Activated CD8-positive, alpha-beta memory T cell treated with anti-CD3 and anti-CD28 coated beads, Interleukin-2, amount 50 U/mL, for 4 hours (primary cell): ENCODE results near the gene PAX5.

ENCODE experiments used
- DNase-seq: peaks from one replicate; pipeline ENCODE4 v3.0.0-alpha.2; 2020

The PAX5 gene

GRCh38 chr9:36928670-36929349 is 105.3 kb downstream of the PAX5 start:
- DNase-seq = no peak

- no peak for DNase-seq
Observed at GRCh38 chr9:36928210-36928609, 105.9 kb downstream of the PAX5 start.

GRCh38 chr9:36924757-36925432 is 109.2 kb downstream of the PAX5 start:
- DNase-seq = no peak

GRCh38 chr9:36924071-36924470 is 110.0 kb downstream of the PAX5 start:
- DNase-seq = no peak

GRCh38 chr9:36923025-36923625 is 110.9 kb downstream of the PAX5 start:
- DNase-seq = no peak

- DNase-seq = no peak
Observed at GRCh38 chr9:36922548-36922947, 111.5 kb downstream of the PAX5 start.

- DNase-seq = no peak
Observed at GRCh38 chr9:36914212-36914577, 119.9 kb downstream of the PAX5 start.

GRCh38 chr9:36913393-36914211 is 120.5 kb downstream of the PAX5 start:
- no peak for DNase-seq

GRCh38 chr9:36912620-36913019 is 121.4 kb downstream of the PAX5 start:
- DNase-seq = no peak

- no peak for DNase-seq
Observed at GRCh38 chr9:36911601-36912412, 122.3 kb downstream of the PAX5 start.

- DNase-seq = no peak
Observed at GRCh38 chr9:36911037-36911436, 123.0 kb downstream of the PAX5 start.

- no peak for DNase-seq
Observed at GRCh38 chr9:36906492-36906891, 127.6 kb downstream of the PAX5 start.

- DNase-seq = no peak
Observed at GRCh38 chr9:36905101-36906066, 128.7 kb downstream of the PAX5 start.

- DNase-seq = no peak
Observed at GRCh38 chr9:36903541-36904435, 130.3 kb downstream of the PAX5 start.

- no peak for DNase-seq
Observed at GRCh38 chr9:36902861-36903524, 131.1 kb downstream of the PAX5 start.

- DNase-seq = no peak
Observed at GRCh38 chr9:36902080-36902716, 131.9 kb downstream of the PAX5 start.

- DNase-seq = no peak
Observed at GRCh38 chr9:36901528-36901927, 132.5 kb downstream of the PAX5 start.

- DNase-seq = no peak
Observed at GRCh38 chr9:36900856-36901220, 133.2 kb downstream of the PAX5 start.

GRCh38 chr9:36900136-36900855 is 133.8 kb downstream of the PAX5 start:
- DNase-seq = no peak
